H1 (cell line): ENCODE data around the gene KDM5A. TPM values are rescaled to one million over a fixed set of nuclear protein-coding genes. Genes with fewer than 3 reads are reported as not detected.

ENCODE experiments used
- CTCF ChIA-PET: fragments of 300-600 bp; sonication (Branson Sonifier 250); formaldehyde crosslinking; loops from one replicate; lab custom pipeline; 2021; ENCODE audit not compliant: partially characterized antibody; lab: Charles Lee
- POLR2A ChIA-PET: fragments of 300-600 bp; sonication (Branson Sonifier 250); formaldehyde crosslinking; loops from one replicate; lab custom pipeline; 2021; ENCODE audit warnings: inconsistent platforms; ENCODE audit not compliant: partially characterized antibody; lab: Charles Lee
- DNase-seq, 2 experiments: peaks; one replicate each; pipeline versions ENCODE4 v3.0.0 to v3.0.0-alpha.2; 2010 to 2022; ENCODE audit warnings: low spot score in 2 of 2, low read depth in 1 of 2, mixed read lengths in 1 of 2
- FAIRE-seq: peaks from 2 replicates; lab custom pipeline; 2011; peaks lifted over from hg19 to GRCh38; lab: Jason Lieb, UNC
- H2AFZ ChIP-seq: 2 replicates; pipeline ENCODE4 v1.8.1; 2012; ENCODE audit warnings: low read length, inconsistent platforms
- H2AK5ac ChIP-seq: 2 replicates; pipeline ENCODE4 v1.6.1; 2013; ENCODE audit warnings: low read depth, low read length
- H2BK120ac ChIP-seq: replicated peaks from 2 replicates; pipeline ENCODE3; 2013; ENCODE audit warnings: low read depth, low read length, inconsistent platforms
- H2BK12ac ChIP-seq: 2 replicates; pipeline ENCODE4 v1.6.1; 2013; ENCODE audit warnings: low read depth, low read length
- H2BK15ac ChIP-seq: 2 replicates; pipeline ENCODE4 v1.6.1; 2013; ENCODE audit warnings: low read length
- H2BK20ac ChIP-seq: 2 replicates; pipeline ENCODE4 v1.6.1; 2013; ENCODE audit warnings: low read length
- H2BK5ac ChIP-seq: 2 replicates; pipeline ENCODE4 v1.6.1; 2013; ENCODE audit warnings: low read depth, low read length
- H3K14ac ChIP-seq: 2 replicates; pipeline ENCODE4 v1.6.1; 2013; ENCODE audit warnings: inconsistent platforms; ENCODE audit not compliant: insufficient read length
- H3K18ac ChIP-seq: 2 replicates; pipeline ENCODE4 v1.6.1; 2013; ENCODE audit warnings: low read length; ENCODE audit errors: extremely low read depth
- H3K23ac ChIP-seq: 2 replicates; pipeline ENCODE4 v1.6.1; 2013; ENCODE audit warnings: inconsistent platforms; ENCODE audit not compliant: insufficient read length
- H3K23me2 ChIP-seq: 2 replicates; pipeline ENCODE4 v1.6.1; 2013; ENCODE audit warnings: low read depth, low read length
- H3K27ac ChIP-seq: 2 replicates; pipeline ENCODE4 v1.6.1; 2011; ENCODE audit warnings: low read depth, low read length, inconsistent platforms
- H3K27me3 ChIP-seq, 4 experiments: replicated peaks in 1 of 4; 1 replicate in 1 of 4; 2 replicates in 3 of 4; pipeline versions ENCODE4 v1.6.1 to v1.8.1; 2011 to 2013; ENCODE audit warnings: low read length in 3 of 4, mild to moderate bottlenecking in 3 of 4, inconsistent platforms in 2 of 4, mixed read lengths in 2 of 4, moderate library complexity in 1 of 4; ENCODE audit not compliant: control insufficient read depth in 3 of 4, insufficient read depth in 3 of 4; ENCODE audit errors: extremely low read depth in 1 of 4
- H3K36me3 ChIP-seq, 4 experiments: 2 replicates each; pipeline versions ENCODE4 v1.6.1 to v1.8.1; 2011 to 2013; ENCODE audit warnings: mild to moderate bottlenecking in 4 of 4, low read length in 3 of 4, moderate library complexity in 2 of 4, control low read depth in 1 of 4, inconsistent platforms in 1 of 4; ENCODE audit not compliant: insufficient read depth in 4 of 4, control insufficient read depth in 2 of 4
- H3K4ac ChIP-seq: replicated peaks from 2 replicates; pipeline ENCODE3; 2013; ENCODE audit warnings: low read length, low read depth, mixed read lengths, inconsistent platforms; ENCODE audit not compliant: insufficient read length
- H3K4me1 ChIP-seq, 4 experiments: replicated peaks in 1 of 4; 1 replicate in 1 of 4; 2 replicates in 3 of 4; pipeline versions ENCODE4 v1.6.1 to v1.8.1; 2011 to 2013; ENCODE audit warnings: low read length in 3 of 4, inconsistent platforms in 2 of 4, mixed read lengths in 1 of 4; ENCODE audit not compliant: insufficient read depth in 4 of 4, control insufficient read depth in 3 of 4
- H3K4me2 ChIP-seq, 2 experiments: 2 replicates each; pipeline versions ENCODE4 v1.6.1 to v1.8.1; 2011 to 2013; ENCODE audit warnings: low read depth in 2 of 2, low read length in 2 of 2, control low read depth in 1 of 2, inconsistent platforms in 1 of 2, mild to moderate bottlenecking in 1 of 2; ENCODE audit not compliant: insufficient read depth in 1 of 2
- H3K4me3 ChIP-seq, 4 experiments: fragments of 200-600, 300-600 bp in 1 of 4; sonication (generic), shearing (Covaris generic), sonication (Bioruptor Twin) in 1 of 4; 2 replicates each; pipeline versions ENCODE4 v1.5.1 to v1.8.1; 2011 to 2016; ENCODE audit warnings: low read length in 4 of 4, low read depth in 3 of 4, control low read depth in 2 of 4, inconsistent platforms in 2 of 4, mild to moderate bottlenecking in 2 of 4, mixed read lengths in 1 of 4, moderate library complexity in 1 of 4; ENCODE audit not compliant: insufficient read depth in 2 of 4; ENCODE audit errors: extremely low read depth in 1 of 4
- H3K56ac ChIP-seq: replicated peaks from 2 replicates; pipeline ENCODE3; 2013; ENCODE audit warnings: low read depth, mild to moderate bottlenecking, mixed read lengths, low read length, inconsistent platforms; ENCODE audit not compliant: insufficient read length
- H3K79me1 ChIP-seq: 2 replicates; pipeline ENCODE4 v1.6.1; 2013; ENCODE audit warnings: low read depth, low read length, control low read depth
- H3K79me2 ChIP-seq, 2 experiments: 2 replicates each; pipeline versions ENCODE4 v1.6.1 to v1.8.1; 2012 to 2013; ENCODE audit warnings: low read length in 2 of 2, mild to moderate bottlenecking in 2 of 2, inconsistent platforms in 1 of 2; ENCODE audit not compliant: insufficient read depth in 2 of 2, control insufficient read depth in 1 of 2
- H3K9ac ChIP-seq, 4 experiments: replicated peaks in 1 of 4; 1 replicate in 1 of 4; 2 replicates in 3 of 4; pipeline versions ENCODE4 v1.6.1 to v1.8.1; 2011 to 2013; ENCODE audit warnings: low read depth in 3 of 4, low read length in 3 of 4, control low read depth in 2 of 4, mild to moderate bottlenecking in 2 of 4, moderate library complexity in 2 of 4, inconsistent platforms in 1 of 4; ENCODE audit errors: extremely low read depth in 1 of 4
- H3K9me3 ChIP-seq, 2 experiments: 2 replicates each; pipeline versions ENCODE4 v1.6.1 to v1.8.1; 2012 to 2013; ENCODE audit warnings: mild to moderate bottlenecking in 2 of 2, moderate library complexity in 2 of 2, control low read depth in 1 of 2, inconsistent platforms in 1 of 2, low read depth in 1 of 2, low read length in 1 of 2, mixed read lengths in 1 of 2; ENCODE audit not compliant: insufficient read depth in 2 of 2
- H4K20me1 ChIP-seq, 2 experiments: replicated peaks in 1 of 2; 2 replicates each; pipeline versions ENCODE3 to v1.8.1; 2011 to 2013; ENCODE audit warnings: inconsistent platforms in 2 of 2, low read length in 2 of 2, mild to moderate bottlenecking in 1 of 2; ENCODE audit not compliant: insufficient read depth in 2 of 2, control insufficient read depth in 1 of 2
- H4K5ac ChIP-seq: 2 replicates; pipeline ENCODE4 v1.6.1; 2013; ENCODE audit warnings: low read length, low read depth, mixed read lengths, inconsistent platforms; ENCODE audit not compliant: insufficient read length
- H4K8ac ChIP-seq: 2 replicates; pipeline ENCODE4 v1.8.0; 2013; ENCODE audit warnings: mild to moderate bottlenecking, moderate library complexity, low read length, inconsistent platforms; ENCODE audit not compliant: insufficient read depth; ENCODE audit errors: extremely low read depth
- H4K91ac ChIP-seq: replicated peaks from 2 replicates; pipeline ENCODE3; 2013; ENCODE audit warnings: low read length, mixed read lengths, inconsistent platforms; ENCODE audit not compliant: insufficient read length
- BCL11A ChIP-seq, 2 experiments: IDR thresholded peaks; one replicate each; pipeline ENCODE4 v1.6.1; 2011; ENCODE audit warnings: low read depth in 2 of 2, low read length in 2 of 2, mild to moderate bottlenecking in 2 of 2
- CHD2 ChIP-seq: IDR thresholded peaks from 2 replicates; pipeline ENCODE4 v1.6.1; 2012; ENCODE audit warnings: low read length, improper control_type of control experiment
- HDAC2 ChIP-seq, 2 experiments: fragments of 300-600 bp in 1 of 2; sonication (generic) in 1 of 2; IDR thresholded peaks; 2 replicates each; pipeline ENCODE4 v1.6.1; 2011 to 2012; ENCODE audit warnings: low read depth in 2 of 2, low read length in 2 of 2, mild to moderate bottlenecking in 2 of 2, moderate library complexity in 2 of 2, borderline replicate concordance in 1 of 2, inconsistent platforms in 1 of 2
- SIX5 ChIP-seq: IDR thresholded peaks from 2 replicates; pipeline ENCODE4 v1.6.1; 2011; ENCODE audit warnings: mild to moderate bottlenecking, low read depth, low read length
- WGBS, 2 experiments: shearing (Covaris generic) in 1 of 2; methylation state at CpG; one replicate each; pipeline versions ENCODE4 v1.1.6 to v1.1.7; 2013 to 2015; ENCODE audit warnings: low lambda C conversion rate in 2 of 2, mixed read lengths in 2 of 2, inconsistent platforms in 1 of 2, low coverage in 1 of 2, missing lambda C conversion rate in 1 of 2; ENCODE audit not compliant: insufficient replicate concordance in 2 of 2, insufficient coverage in 1 of 2, insufficient read length in 1 of 2; ENCODE audit errors: extremely low coverage in 1 of 2, missing lambda C conversion rate in 1 of 2; 5-methylcytosine and 5-hydroxymethylcytosine counted together
- polyA plus RNA-seq, 7 experiments: library from polyadenylated mRNA; depleted of rRNA in 3 of 7; stranded (reverse) in 5 of 7; unstranded in 2 of 7; fragments of >200 nt in 5 of 7; fragments of 200-250 nt in 2 of 7; gene quantifications; 1 replicate in 5 of 7; 2 replicates in 1 of 7; 4 replicates in 1 of 7; pipeline versions ENCODE4 v1.2.1 to v1.2.3, GENCODE V29; 2011 to 2013; ENCODE audit warnings: missing spikeins in 2 of 7, mixed read lengths in 2 of 7
- total RNA-seq: library from RNA; stranded (reverse); fragmentation: NEBNext Ultra II Directional; extraction: Animal tissue kit (Norgen Biotek cat#: 25700); gene quantifications from 2 replicates; pipeline ENCODE4 v1.2.1, GENCODE V29; 2021

KDM5A gene
- total and polyA plus RNA-seq, 2 of the 8 experiments (the other 6 are each of a cell fraction or from before 2014, with no cell fraction given) = 6.3 to 36.9 TPM

GRCh38 chr12:386651-387050 lies 2.5 kb downstream of the KDM5A start:
- H3K79me1 ChIP-seq = 0 out of 2 replicates have a peak, but pooled peaks cover 2% of the 10 kb centered on the region
- H3K9me3 ChIP-seq = no peaks in the 10 kb centered on the region
- H4K20me1 ChIP-seq = peaks cover 1 to 5% of the 10 kb centered on the region in 2 experiments
- no peak overlapping the region for H2BK15ac ChIP-seq
- TF ChIP-seq HDAC2 (IDR thresholded peaks at IDR 0.05; ENCODE audit: borderline replicate concordance in 1 of 2, low read depth in 2 of 2, low read length in 2 of 2) (no peak), BCL11A (IDR thresholded peaks at IDR 0.05; ENCODE audit: low read depth in 2 of 2, low read length in 2 of 2) (no peak), SIX5 (no peak), CHD2 (no peak)
- TF ChIP-seq, all 59 proteins: peak for 0
- H3K9ac ChIP-seq = no peak overlapping the region
- H3K36me3 ChIP-seq = peaks cover 0 to 21% (median 14%) of the 10 kb centered on the region in 4 experiments; a peak in 6 of 8 replicates
- H3K18ac ChIP-seq = no peak overlapping the region
- H3K14ac ChIP-seq = no peak overlapping the region
- H3K4ac ChIP-seq = no peak overlapping the region
- no peak overlapping the region for H2BK20ac ChIP-seq
- CTCF ChIA-PET = no interaction called here
- H3K79me2 ChIP-seq = peaks cover 16 to 45% of the 10 kb centered on the region in 2 experiments
- H4K8ac ChIP-seq = no peak overlapping the region
- FAIRE-seq (no peak), DNase-seq (no peak)
- H3K27ac ChIP-seq = no peak overlapping the region
- H4K5ac ChIP-seq = no peak overlapping the region
- no peak overlapping the region for H3K23ac ChIP-seq
- H3K23me2 ChIP-seq = peaks cover 15% of the 10 kb centered on the region
- no peaks in the 10 kb centered on the region; a peak in 2 of 7 replicates for H3K4me1 ChIP-seq
- no peak overlapping the region for H2BK120ac ChIP-seq
- no peak overlapping the region for H2AK5ac ChIP-seq
- H3K56ac ChIP-seq = no peak overlapping the region
- H2BK5ac ChIP-seq = no peak overlapping the region
- no peak overlapping the region for H4K91ac ChIP-seq
- no peaks in the 10 kb centered on the region for H3K27me3 ChIP-seq
- WGBS, 2 experiments = 81% methylated on average over 4 of the region's 4 CpGs; no CpG with 5 or more reads in 1 of the 2 experiments
- H2AFZ ChIP-seq = no peak overlapping the region
- H3K4me3 ChIP-seq = peak overlapping the region in 1 of 4 experiments; percentile 93; a peak in 1 of 8 replicates
- no peak overlapping the region for H2BK12ac ChIP-seq
- POLR2A ChIA-PET = interaction anchor here (0.6 to 1.0 kb wide), 4 partner anchors 16 to 40 kb away, joined by 3 to 4 read pairs (median 4); no protein-coding TSS in a partner anchor
- H3K4me2 ChIP-seq = peak overlapping the region in 1 of 2 experiments; percentile 22; a peak in 1 of 4 replicates
